Left lung (tissue), 10 donors: ENCODE measurements around the gene TRIB2. TPM values are rescaled to one million over a fixed set of nuclear protein-coding genes. Genes with fewer than 3 reads are reported as not detected.

ENCODE experiments used
- ATAC-seq: fragments of 200-7000 bp; cut with Tn5 transposase; one replicate; pipeline ENCODE4 v1.9.1; 2020; ENCODE audit warnings: moderate library complexity
- DNase-seq, 4 donors: peaks; one replicate each; pipeline ENCODE4 v3.0.0-alpha.2; 2013 to 2020
- H3K27ac ChIP-seq, 2 donors: fragments of 200-600 bp; sonication (generic) in 1 of 2; one replicate each; pipeline versions ENCODE4 v1.5.0 to v1.8.0; 2020 to 2021
- H3K27me3 ChIP-seq, 2 donors: fragments of 200-600 bp; sonication (generic) in 1 of 2; one replicate each; pipeline versions ENCODE4 v1.5.0 to v1.8.0; 2020 to 2021
- H3K36me3 ChIP-seq, 2 donors: fragments of 200-600 bp; sonication (generic) in 1 of 2; one replicate each; pipeline versions ENCODE4 v1.5.0 to v1.8.0; 2020 to 2021
- H3K4me1 ChIP-seq, 2 donors: fragments of 200-600 bp; one replicate each; pipeline ENCODE4 v1.8.0; 2021
- H3K4me3 ChIP-seq, 2 donors: fragments of 200-600 bp; sonication (generic) in 1 of 2; one replicate each; pipeline versions ENCODE4 v1.5.0 to v1.8.0; 2020 to 2021; ENCODE audit warnings: mild to moderate bottlenecking in 1 of 2
- H3K9me3 ChIP-seq, 2 donors: fragments of 200-600 bp; sonication (generic) in 1 of 2; one replicate each; pipeline versions ENCODE4 v1.5.0 to v1.8.0; 2020 to 2021
- CTCF ChIP-seq, 2 donors: fragments of 200-600 bp; sonication (generic) in 1 of 2; IDR thresholded peaks; one replicate each; pipeline versions ENCODE4 v1.5.0 to v1.8.0; 2021; ENCODE audit warnings: antibody characterized with exemption in 2 of 2
- intact Hi-C, 2 donors: fragments of 100-400 bp; cut with DNase I; formaldehyde crosslinking; loops; one replicate each; pipeline versions ENCODE4 v1.11.2 to v1.14.2; 2022
- polyA plus RNA-seq, 6 donors: library from polyadenylated mRNA; unstranded; fragments of 120-200 nt; gene quantifications; one replicate each; pipeline ENCODE4 v1.2.1, GENCODE V29; 2013; ENCODE audit not compliant: insufficient read length in 6 of 6
- total RNA-seq, 2 donors: library from RNA; stranded (reverse); fragmentation: NEBNext Ultra II Directional; extraction: Animal tissue kit (Norgen Biotek cat#: 25700); gene quantifications; one replicate each; pipeline ENCODE4 v1.2.1, GENCODE V29; 2021
- donor health status: DM: no; HTN: yes; CAD: no.
- donor health status: DM: no; HTN: no; CAD: no.

The TRIB2 gene
- total and polyA plus RNA-seq, 8 donors, result 36.4 to 88.5 (median 76.5) TPM

- TF ChIP-seq CTCF (IDR thresholded peaks at IDR 0.05), result no peak
Measured at GRCh38 chr2:12773586-12774394, 57.1 kb downstream of the TRIB2 start.

GRCh38 chr2:12774395-12774727, 57.6 kb downstream of the TRIB2 start:
- H3K9me3 ChIP-seq, result no peaks in the 10 kb centered on the region
- H3K4me1 ChIP-seq, result no peaks in the 10 kb centered on the region
- no peak for TF ChIP-seq CTCF (IDR thresholded peaks at IDR 0.05)
- intact Hi-C loops, result no loop called here
- no peak for ATAC-seq
- DNase-seq, result no peak
- no peaks in the 10 kb centered on the region for H3K27me3 ChIP-seq
- H3K4me3 ChIP-seq, result no peak overlapping the region
- H3K27ac ChIP-seq, result no peak overlapping the region
- no peaks in the 10 kb centered on the region for H3K36me3 ChIP-seq

More at GRCh38 chr2:12773586-12774394, 57.1 kb downstream of the TRIB2 start:
- Histone ChIP-seq H3K4me3 (no peak overlapping the region), H3K27ac (no peak overlapping the region), H3K27me3 (no peaks in the 10 kb centered on the region), H3K9me3 (no peaks in the 10 kb centered on the region), H3K4me1 (no peaks in the 10 kb centered on the region), H3K36me3 (no peaks in the 10 kb centered on the region)
- DNase-seq (no peak), ATAC-seq (no peak)
- intact Hi-C loops, result no loop called here

DNA sequence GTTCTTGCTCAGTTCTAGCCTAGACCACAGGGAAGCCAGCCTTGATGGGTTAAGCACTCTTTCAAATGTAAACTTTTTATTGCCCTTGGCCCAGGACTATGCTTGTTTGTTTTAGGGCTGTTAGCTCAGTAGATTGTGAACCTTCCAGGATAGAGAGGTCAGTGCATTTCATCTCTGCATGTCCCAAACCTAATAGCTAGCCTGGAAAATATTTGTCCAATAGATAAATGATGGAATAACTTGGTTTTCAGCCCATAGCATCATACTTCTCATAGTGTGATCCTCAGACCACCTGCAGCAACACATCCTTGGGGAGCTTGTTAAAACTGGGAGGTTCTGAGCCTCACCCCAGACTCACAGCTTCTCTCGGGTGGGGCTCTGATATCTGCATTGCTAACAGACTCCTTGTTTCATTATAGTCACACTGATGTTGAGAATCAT, 59.8 kb downstream of the TRIB2 start:
- ATAC-seq, result no peak
- intact Hi-C loops, result no loop called here
- Histone ChIP-seq H3K36me3 (no peaks in the 10 kb centered on the region), H3K4me3 (no peak overlapping the region), H3K4me1 (no peaks in the 10 kb centered on the region), H3K27ac (no peak overlapping the region), H3K9me3 (no peaks in the 10 kb centered on the region), H3K27me3 (no peaks in the 10 kb centered on the region)
- no peak for DNase-seq
- TF ChIP-seq CTCF (IDR thresholded peaks at IDR 0.05), result no peak

GRCh38 chr2:12778369-12778768, 61.6 kb downstream of the TRIB2 start:
- H3K9me3 ChIP-seq, result no peaks in the 10 kb centered on the region
- H3K4me1 ChIP-seq, result no peaks in the 10 kb centered on the region
- DNase-seq, result no peak
- no peak overlapping the region for H3K4me3 ChIP-seq
- H3K36me3 ChIP-seq, result no peaks in the 10 kb centered on the region
- H3K27me3 ChIP-seq, result no peaks in the 10 kb centered on the region
- intact Hi-C loops, result no loop called here
- ATAC-seq, result peak; percentile 26
- TF ChIP-seq CTCF (IDR thresholded peaks at IDR 0.05), result no peak
- H3K27ac ChIP-seq, result no peak overlapping the region

GRCh38 chr2:12778811-12779579, 62.3 kb downstream of the TRIB2 start:
- no peak for ATAC-seq
- H3K27me3 ChIP-seq, result no peaks in the 10 kb centered on the region
- H3K4me3 ChIP-seq, result no peak overlapping the region
- no peaks in the 10 kb centered on the region for H3K36me3 ChIP-seq
- no peaks in the 10 kb centered on the region for H3K4me1 ChIP-seq
- intact Hi-C loops, result no loop called here
- no peak for TF ChIP-seq CTCF (IDR thresholded peaks at IDR 0.05)
- no peak for DNase-seq
- H3K9me3 ChIP-seq, result no peaks in the 10 kb centered on the region
- H3K27ac ChIP-seq, result no peak overlapping the region
